HG02938 (cell line): ENCODE data around the gene SIRPD.
"Not testable (repeated sequence)": the region's sequence is repeated elsewhere in the genome, so short reads cannot be mapped to it uniquely, and the experiment has no call there.

Source experiments
- ATAC-seq: cut with Tn5 transposase; IDR thresholded peaks from one replicate; pipeline ENCODE4 v1.9.1; 2021; ENCODE audit warnings: mild to moderate bottlenecking, moderate library complexity; ENCODE audit not compliant: unreplicated experiment

Gene SIRPD

DNA sequence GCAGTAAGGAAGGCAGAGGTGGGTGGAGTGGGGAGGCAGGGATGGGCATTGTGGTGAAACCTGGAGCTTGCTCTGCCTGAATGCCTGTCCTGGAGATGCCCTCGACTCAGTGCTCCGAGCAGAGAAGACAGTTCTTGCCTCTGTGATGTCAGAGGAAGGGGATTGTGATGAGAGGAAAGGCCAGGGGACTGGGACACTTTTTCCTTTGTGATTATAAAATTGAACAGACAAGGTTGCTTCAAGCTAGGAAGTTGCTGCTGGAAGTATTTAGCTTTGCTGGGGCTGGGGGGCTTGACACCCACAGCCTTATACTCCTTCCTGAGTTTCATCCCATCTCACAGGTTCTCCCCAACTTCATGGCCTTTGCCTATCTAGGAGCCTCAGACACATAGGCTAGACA lies at the start of gene SIRPD:
Gene SIRPD, minus strand, starts transcription at position 101 of the 400 bp plus-strand sequence. Its CDS starts 52 bp downstream, at position 49.
- no peak for ATAC-seq

- ATAC-seq: no peak
Measured at GRCh38 chr20:1600736-1601135, 43.2 kb upstream of the SIRPD start.

- ATAC-seq: no peak
Measured at GRCh38 chr20:1595333-1595732, 37.8 kb upstream of the SIRPD start.

GRCh38 chr20:1588533-1589460 lies 31.3 kb upstream of the SIRPD start:
- ATAC-seq: no peak

- ATAC-seq: no peak
Measured at GRCh38 chr20:1587781-1588532, 30.5 kb upstream of the SIRPD start.

GRCh38 chr20:1579488-1579887 lies 22.0 kb upstream of the SIRPD start:
- no peak for ATAC-seq

GRCh38 chr20:1577906-1578305 lies 20.4 kb upstream of the SIRPD start:
- ATAC-seq: no peak

GRCh38 chr20:1577313-1577712 lies 19.8 kb upstream of the SIRPD start:
- not testable (repeated sequence) for ATAC-seq

DNA sequence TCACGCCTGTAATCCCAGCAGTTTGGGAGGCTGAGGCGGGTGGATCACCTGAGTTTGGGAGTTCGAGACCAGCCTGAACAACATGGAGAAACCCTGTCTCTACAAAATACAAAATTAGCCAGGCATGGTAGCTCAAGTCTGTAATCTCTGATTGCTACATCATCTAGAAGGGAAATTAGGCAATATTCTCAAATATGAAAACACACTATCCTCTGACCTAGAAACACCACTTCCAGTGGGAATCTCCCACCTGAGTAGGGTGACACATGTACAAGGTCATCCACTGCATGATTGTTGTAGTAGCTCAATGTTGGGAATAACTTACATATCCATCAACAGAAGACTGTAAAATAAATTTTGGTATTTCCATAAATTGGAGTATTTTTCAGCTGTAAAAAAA lies 19.1 kb upstream of the SIRPD start:
- ATAC-seq: no peak

- not testable (repeated sequence) for ATAC-seq
Measured at GRCh38 chr20:1576003-1576402, 18.5 kb upstream of the SIRPD start.

DNA sequence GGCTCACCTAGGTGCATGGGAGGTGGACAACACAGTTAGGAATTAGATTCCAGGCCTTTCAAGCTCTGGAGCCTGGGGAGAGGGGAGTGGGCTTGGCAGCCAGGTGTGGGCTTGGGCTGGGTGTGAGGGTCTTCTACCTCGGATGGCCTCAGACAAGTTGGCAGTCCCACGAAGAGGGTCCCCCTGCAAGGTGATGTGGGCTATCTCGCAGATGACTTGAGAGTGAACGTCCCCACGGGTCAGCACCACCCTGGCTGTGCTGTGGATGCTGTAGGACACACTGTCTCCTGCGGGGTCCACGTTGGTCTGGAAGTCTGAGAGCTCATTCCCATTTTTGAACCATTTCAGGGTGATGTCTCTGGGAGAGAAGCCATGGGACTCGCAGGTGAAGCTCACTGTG lies 14.1 kb upstream of the SIRPD start:
- not testable (repeated sequence) for ATAC-seq

DNA sequence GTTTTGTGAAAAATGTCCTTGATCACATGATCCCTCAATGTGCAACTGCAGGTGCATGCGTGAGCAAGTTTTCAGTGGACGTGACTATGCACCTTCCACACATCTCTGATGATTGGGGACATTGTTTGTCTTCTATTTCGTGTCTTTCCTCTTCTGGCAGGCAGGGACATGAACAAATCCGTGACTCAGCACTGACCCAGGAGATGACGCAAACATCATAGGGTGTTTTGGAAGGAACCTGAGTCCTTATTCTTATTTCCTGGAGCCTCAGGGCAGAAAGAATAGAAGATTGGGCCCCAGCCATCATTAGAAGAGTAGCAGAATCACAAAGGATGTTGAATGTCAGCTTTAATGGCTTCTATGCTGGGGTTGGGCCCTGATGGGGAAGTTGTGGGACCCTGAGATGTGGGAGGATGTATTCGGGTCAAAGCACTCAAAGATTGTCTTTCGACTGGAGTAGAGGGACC lies 11.9 kb upstream of the SIRPD start:
- ATAC-seq: no peak

GRCh38 chr20:1568163-1568490 lies 10.6 kb upstream of the SIRPD start:
- ATAC-seq: no peak

- no peak for ATAC-seq
Measured at GRCh38 chr20:1567392-1568162, 10.1 kb upstream of the SIRPD start.

- ATAC-seq: no peak
Measured at GRCh38 chr20:1566701-1567100, 9.2 kb upstream of the SIRPD start.

DNA sequence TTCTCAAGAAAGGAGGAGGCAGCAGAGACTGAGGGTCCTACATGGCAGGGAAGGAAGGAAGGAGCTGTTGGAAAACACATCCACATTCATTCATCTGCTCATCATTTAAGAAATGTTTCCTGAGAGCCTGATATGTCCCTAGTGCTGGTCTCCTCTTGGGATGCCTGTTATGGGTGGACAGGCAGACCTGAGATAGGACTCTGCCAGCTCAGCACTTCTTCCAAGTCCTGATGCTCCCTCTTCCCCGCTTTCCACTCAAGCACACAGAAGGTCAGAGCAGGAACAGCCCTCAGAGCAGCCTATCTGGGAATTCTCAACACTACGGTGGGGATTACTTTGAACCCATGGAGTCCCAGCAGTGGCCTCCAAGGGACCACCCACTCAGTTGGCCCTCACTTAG lies 8.0 kb upstream of the SIRPD start:
- ATAC-seq: no peak

GRCh38 chr20:1563598-1563997 lies 6.1 kb upstream of the SIRPD start:
- ATAC-seq: no peak

DNA sequence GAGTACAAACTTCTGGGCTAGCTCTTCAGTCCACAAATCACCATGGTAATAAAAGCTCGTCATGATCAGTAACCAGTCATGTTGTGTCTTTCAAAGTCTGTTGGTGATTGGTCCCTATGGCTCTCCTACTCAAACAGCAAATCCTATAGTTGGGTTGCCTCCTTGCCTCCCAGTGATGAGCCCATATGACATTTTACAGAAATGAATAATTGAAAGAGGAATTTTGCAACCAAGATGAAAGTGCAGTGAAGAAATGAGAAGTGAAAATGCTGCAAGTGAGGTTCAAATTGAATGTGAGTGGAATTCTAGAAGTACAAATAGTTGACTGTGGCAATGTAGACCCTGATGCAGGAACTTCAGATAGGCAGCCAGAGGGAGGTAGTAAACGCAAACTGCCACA lies 5.1 kb upstream of the SIRPD start:
- ATAC-seq: no peak

GRCh38 chr20:1561350-1561749 lies 3.8 kb upstream of the SIRPD start:
- ATAC-seq: no peak

- ATAC-seq: no peak
Measured at GRCh38 chr20:1555952-1556351, 1.6 kb downstream of the SIRPD start.

DNA sequence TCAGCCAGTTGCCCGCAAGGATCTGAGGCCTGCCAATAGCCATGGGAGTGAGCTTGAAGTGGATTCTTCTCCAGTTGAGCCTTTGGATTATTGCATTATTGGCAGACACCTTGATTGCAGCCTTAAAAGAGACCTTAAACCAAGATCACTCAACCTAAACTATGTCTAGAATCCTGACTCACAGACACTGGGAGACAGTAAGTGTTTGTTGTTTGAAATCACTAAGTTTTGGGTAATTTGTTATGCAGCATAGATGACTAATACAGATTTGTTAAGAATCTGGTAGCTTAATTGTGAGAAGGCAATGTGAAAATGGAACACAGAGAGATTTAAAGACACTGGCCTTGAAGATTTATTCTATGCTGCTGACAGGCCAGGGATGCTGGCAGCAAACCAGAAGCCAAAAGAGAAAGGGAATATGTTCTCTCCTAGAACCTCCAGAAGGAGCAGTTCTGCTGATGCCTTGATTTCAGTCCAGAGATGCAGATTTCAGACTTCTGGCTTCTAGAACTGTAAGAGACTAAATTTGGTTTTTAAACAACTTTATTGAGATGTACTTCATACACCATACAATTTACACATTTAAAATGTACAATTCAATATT lies 17.6 kb downstream of the SIRPD start:
- ATAC-seq: no peak
